CD4-positive, alpha-beta T cell treated with Interleukin-21 for 1 hour (primary cell): Measurements from ENCODE around the gene CSNK2A1.
"Not testable (repeated sequence)": the region's sequence is repeated elsewhere in the genome, so short reads cannot be mapped to it uniquely, and the experiment has no call there.

Experiments
- DNase-seq: peaks from one replicate; pipeline ENCODE4 v3.0.0-alpha.2; 2020

Gene CSNK2A1

GRCh38 chr20:531608-532007 lies 12.0 kb downstream of the CSNK2A1 start:
- no peak for DNase-seq

GRCh38 chr20:530321-530720 lies 13.3 kb downstream of the CSNK2A1 start:
- no peak for DNase-seq

GRCh38 chr20:528923-529604 lies 14.5 kb downstream of the CSNK2A1 start:
- DNase-seq: no peak

GRCh38 chr20:527571-527886 lies 16.1 kb downstream of the CSNK2A1 start:
- DNase-seq: no peak

GRCh38 chr20:521860-522259 lies 21.7 kb downstream of the CSNK2A1 start:
- no peak for DNase-seq

GRCh38 chr20:519999-520398 lies 23.6 kb downstream of the CSNK2A1 start:
- no peak for DNase-seq

- DNase-seq: no peak
These were observed 26.4 kb downstream of the CSNK2A1 start for GRCh38 chr20:517221-517620.

GRCh38 chr20:516799-517198 lies 26.8 kb downstream of the CSNK2A1 start:
- DNase-seq: no peak

GRCh38 chr20:515696-516095 lies 27.9 kb downstream of the CSNK2A1 start:
- no peak for DNase-seq

GRCh38 chr20:513429-513828 lies 30.2 kb downstream of the CSNK2A1 start:
- no peak for DNase-seq

- not testable (repeated sequence) for DNase-seq
These were observed 33.1 kb downstream of the CSNK2A1 start for GRCh38 chr20:510328-511057.

GRCh38 chr20:508364-508787 lies 35.2 kb downstream of the CSNK2A1 start:
- not testable (repeated sequence) for DNase-seq

GRCh38 chr20:507761-508332 lies 35.7 kb downstream of the CSNK2A1 start:
- DNase-seq: no peak

- DNase-seq: no peak
These were observed 36.4 kb downstream of the CSNK2A1 start for GRCh38 chr20:507006-507758.

- no peak for DNase-seq
These were observed 38.9 kb downstream of the CSNK2A1 start for GRCh38 chr20:504632-505075.

- no peak for DNase-seq
These were observed 40.4 kb downstream of the CSNK2A1 start for GRCh38 chr20:503048-503737.

GRCh38 chr20:497979-498378 lies 45.6 kb downstream of the CSNK2A1 start:
- DNase-seq: no peak

GRCh38 chr20:496126-496696 lies 47.4 kb downstream of the CSNK2A1 start:
- no peak for DNase-seq

- no peak for DNase-seq
These were observed 51.4 kb downstream of the CSNK2A1 start for GRCh38 chr20:492159-492558.

- no peak for DNase-seq
These were observed 55.9 kb downstream of the CSNK2A1 start for GRCh38 chr20:487655-488054.

GRCh38 chr20:483815-484644 lies 59.6 kb downstream of the CSNK2A1 start:
- DNase-seq: no peak

- peak; percentile 51 for DNase-seq
These were observed 62.4 kb downstream of the CSNK2A1 start for GRCh38 chr20:481167-481566.
